SK-N-SH treated with all-trans-retinoic acid at 6 μM for 48 hours (cell line): ENCODE measurements around the gene RNASEH1.

Source experiments
- ATAC-seq: fragments of 200-7000 bp; cut with Tn5 transposase; 3 replicates; pipeline ENCODE4 v1.9.1; 2020; ENCODE audit warnings: mild to moderate bottlenecking, moderate library complexity
- ARNTL ChIP-seq: fragments of 450-650 bp; formaldehyde crosslinking; IDR thresholded peaks from 2 replicates; pipeline ENCODE4 v1.5.0; 2020; ENCODE audit warnings: low read depth, mild to moderate bottlenecking, moderate library complexity, borderline replicate concordance
- BACH2 ChIP-seq: fragments of 250-450 bp; sonication (Bioruptor Pico); IDR thresholded peaks from 2 replicates; pipeline ENCODE4 v1.9.0; 2021; ENCODE audit warnings: mild to moderate bottlenecking, borderline replicate concordance
- CSDC2 ChIP-seq: fragments of 250-450 bp; sonication (Bioruptor Pico); IDR thresholded peaks from 2 replicates; pipeline ENCODE4 v1.5.0; 2020; ENCODE audit warnings: mild to moderate bottlenecking, moderate library complexity
- GLIS3 ChIP-seq: fragments of 250-450 bp; sonication (Bioruptor Pico); IDR thresholded peaks from 2 replicates; pipeline ENCODE4 v1.5.0; 2020; ENCODE audit warnings: mild to moderate bottlenecking, moderate library complexity
- OSR1 ChIP-seq: fragments of 250-450 bp; sonication (Bioruptor Pico); IDR thresholded peaks from 2 replicates; pipeline ENCODE4 v1.8.0; 2022; ENCODE audit warnings: moderate library complexity, mild to moderate bottlenecking, inconsistent platforms
- PATZ1 ChIP-seq: fragments of 250-450 bp; sonication (Bioruptor Pico); IDR thresholded peaks from 2 replicates; pipeline ENCODE4 v1.8.0; 2020; ENCODE audit warnings: mild to moderate bottlenecking, moderate library complexity, borderline replicate concordance
- PPARA ChIP-seq: fragments of 250-450 bp; sonication (Bioruptor Pico); IDR thresholded peaks from 2 replicates; pipeline ENCODE4 v1.5.0; 2020; ENCODE audit warnings: mild to moderate bottlenecking, borderline replicate concordance
- RARB ChIP-seq: fragments of 250-450 bp; sonication (Bioruptor Pico); IDR thresholded peaks from 2 replicates; pipeline ENCODE4 v1.8.0; 2021; ENCODE audit warnings: mild to moderate bottlenecking, moderate library complexity
- SNAI2 ChIP-seq: fragments of 250-450 bp; sonication (Bioruptor Pico); IDR thresholded peaks from 2 replicates; pipeline ENCODE4 v1.5.0; 2020; ENCODE audit warnings: mild to moderate bottlenecking, moderate library complexity
- TCF4 ChIP-seq: fragments of 250-450 bp; sonication (Bioruptor Pico); IDR thresholded peaks from 2 replicates; pipeline ENCODE4 v1.8.0; 2021; ENCODE audit warnings: mild to moderate bottlenecking, moderate library complexity, borderline replicate concordance
- TOX ChIP-seq: fragments of 250-450 bp; sonication (Bioruptor Pico); IDR thresholded peaks from 2 replicates; pipeline ENCODE4 v1.8.0; 2021; ENCODE audit warnings: mild to moderate bottlenecking, moderate library complexity, borderline replicate concordance
- ZC3H10 ChIP-seq: fragments of 250-450 bp; sonication (Bioruptor Pico); IDR thresholded peaks from 2 replicates; pipeline ENCODE4 v1.5.1; 2021; ENCODE audit warnings: mild to moderate bottlenecking, moderate library complexity
- ZFP3 ChIP-seq: fragments of 250-450 bp; sonication (Bioruptor Pico); IDR thresholded peaks from 2 replicates; pipeline ENCODE4 v1.5.0; 2020; ENCODE audit warnings: mild to moderate bottlenecking, moderate library complexity
- ZFP30 ChIP-seq: fragments of 450-650 bp; formaldehyde crosslinking; IDR thresholded peaks from 2 replicates; pipeline ENCODE4 v1.5.0; 2022; ENCODE audit warnings: mild to moderate bottlenecking, moderate library complexity
- ZNF565 ChIP-seq: fragments of 450-650 bp; formaldehyde crosslinking; conservative IDR thresholded peaks from 2 replicates; pipeline ENCODE4 v1.5.0; 2020; ENCODE audit warnings: low read depth, mild to moderate bottlenecking, moderate library complexity
- ZNF70 ChIP-seq: fragments of 450-650 bp; formaldehyde crosslinking; IDR thresholded peaks from 2 replicates; pipeline ENCODE4 v1.5.0; 2020; ENCODE audit warnings: mild to moderate bottlenecking, moderate library complexity
- ZNF8 ChIP-seq: fragments of 450-650 bp; formaldehyde crosslinking; IDR thresholded peaks from 2 replicates; pipeline ENCODE4 v1.5.0; 2020; ENCODE audit warnings: mild to moderate bottlenecking, moderate library complexity
- TF ChIP-seq, protein P1 (sequence below): fragments of 250-450 bp; sonication (Bioruptor Pico); IDR thresholded peaks from 2 replicates; pipeline ENCODE4 v1.5.1; 2020; ENCODE audit warnings: low read depth, mild to moderate bottlenecking, moderate library complexity
- TF ChIP-seq, protein P2 (sequence below): fragments of 250-450 bp; sonication (Bioruptor Pico); IDR thresholded peaks from 2 replicates; pipeline ENCODE4 v1.8.0; 2021; ENCODE audit warnings: low read depth, mild to moderate bottlenecking, moderate library complexity, borderline replicate concordance
- TF ChIP-seq, protein P3 (sequence below): fragments of 250-450 bp; sonication (Bioruptor Pico); IDR thresholded peaks from 2 replicates; pipeline ENCODE4 v1.5.1; 2021; ENCODE audit warnings: mild to moderate bottlenecking, moderate library complexity

Gene RNASEH1

DNA sequence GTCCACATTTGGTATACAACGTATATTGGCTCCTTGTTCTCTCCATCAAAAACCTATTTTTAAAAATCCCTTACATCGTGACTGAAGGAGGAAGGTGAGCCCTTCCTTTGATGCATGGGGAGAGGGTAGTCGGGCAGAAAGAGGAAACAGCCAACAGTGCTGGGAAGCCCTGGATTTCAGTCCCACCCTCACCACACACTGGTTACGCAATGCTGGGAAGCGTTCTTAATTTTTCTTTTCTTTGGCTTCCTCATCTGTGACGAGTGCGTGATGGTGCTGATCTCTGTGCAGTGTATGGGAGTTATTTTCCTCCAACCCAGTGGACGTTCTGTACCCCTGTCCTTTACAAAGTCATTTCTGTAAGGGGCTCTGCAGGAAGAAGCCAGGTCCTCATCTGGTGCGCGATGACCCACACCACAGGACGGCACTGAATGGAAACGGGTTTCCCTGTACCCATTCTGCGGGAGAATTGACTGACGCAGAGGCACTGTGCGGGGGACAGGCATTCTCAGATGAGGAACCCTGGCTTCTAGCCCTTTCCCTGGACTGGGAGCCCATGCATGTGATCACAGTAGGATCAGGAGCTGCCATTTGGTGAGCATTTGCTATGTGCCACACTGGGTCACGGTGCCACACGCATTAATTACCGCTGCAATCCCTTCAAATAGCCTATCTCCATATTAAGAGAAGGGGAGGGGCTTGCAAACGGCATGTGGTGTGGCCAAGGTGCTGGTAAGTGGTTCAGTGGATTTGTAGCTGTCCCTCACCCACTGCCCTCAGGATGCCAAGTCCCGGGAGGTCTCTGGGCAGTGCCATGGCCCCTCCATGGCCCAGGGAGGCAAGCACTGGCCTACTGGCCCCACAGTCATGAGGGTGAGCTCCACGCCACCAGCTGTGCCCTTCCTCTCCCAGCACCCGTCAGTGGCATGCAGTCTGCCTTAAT is 41.0 kb upstream of the RNASEH1 start:
- ATAC-seq, result no peak
- no peak for TF ChIP-seq ZNF70 (CRISPR knock-in tag)
- no peak for TF ChIP-seq BACH2 (CRISPR knock-in tag)
- TF ChIP-seq GLIS3 (CRISPR knock-in tag), result no peak
- no peak for TF ChIP-seq SNAI2 (CRISPR knock-in tag)
- TF ChIP-seq PPARA (CRISPR knock-in tag), result no peak
- TF ChIP-seq ZC3H10 (CRISPR knock-in tag), result no peak
- TF ChIP-seq, protein P1, sequence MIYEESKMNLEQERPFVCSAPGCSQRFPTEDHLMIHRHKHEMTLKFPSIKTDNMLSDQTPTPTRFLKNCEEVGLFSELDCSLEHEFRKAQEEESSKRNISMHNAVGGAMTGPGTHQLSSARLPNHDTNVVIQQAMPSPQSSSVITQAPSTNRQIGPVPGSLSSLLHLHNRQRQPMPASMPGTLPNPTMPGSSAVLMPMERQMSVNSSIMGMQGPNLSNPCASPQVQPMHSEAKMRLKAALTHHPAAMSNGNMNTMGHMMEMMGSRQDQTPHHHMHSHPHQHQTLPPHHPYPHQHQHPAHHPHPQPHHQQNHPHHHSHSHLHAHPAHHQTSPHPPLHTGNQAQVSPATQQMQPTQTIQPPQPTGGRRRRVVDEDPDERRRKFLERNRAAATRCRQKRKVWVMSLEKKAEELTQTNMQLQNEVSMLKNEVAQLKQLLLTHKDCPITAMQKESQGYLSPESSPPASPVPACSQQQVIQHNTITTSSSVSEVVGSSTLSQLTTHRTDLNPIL (CRISPR knock-in tag), result no peak
- no peak for TF ChIP-seq CSDC2
- TF ChIP-seq, all 23 proteins: peak for 0

DNA sequence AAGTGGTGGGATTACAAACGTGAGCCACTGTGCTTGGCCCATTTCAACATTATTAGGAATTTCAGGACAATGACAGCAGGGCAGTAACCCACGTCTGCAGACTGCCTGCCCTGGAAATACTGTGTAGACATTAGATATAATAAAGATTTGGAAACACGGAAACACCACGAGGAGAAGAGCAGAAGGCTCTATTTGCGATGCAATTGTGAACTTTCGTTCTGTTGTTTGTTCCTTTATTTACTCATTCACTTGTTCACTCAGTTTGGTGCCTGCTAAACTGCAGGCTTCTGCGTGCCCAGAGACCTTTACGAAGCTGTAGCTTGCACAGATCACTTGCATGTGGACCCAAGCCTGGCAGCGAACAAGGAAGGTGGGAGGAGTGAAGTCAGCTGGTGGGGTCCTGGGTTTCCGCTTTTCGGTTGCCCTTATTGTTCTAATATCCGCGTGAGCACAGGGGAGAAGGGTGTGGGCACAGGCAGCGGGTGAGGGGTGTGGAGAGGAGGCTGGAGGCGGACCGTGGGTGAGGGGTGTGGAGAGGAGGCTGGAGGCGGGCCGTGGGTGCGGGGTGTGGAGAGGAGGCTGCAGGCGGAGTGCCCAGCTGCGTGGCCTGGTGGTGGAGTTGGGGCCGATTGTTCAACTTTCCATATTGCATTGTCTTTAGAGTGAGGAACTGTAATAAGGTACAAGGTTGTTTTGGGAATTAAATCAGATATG is 40.2 kb upstream of the RNASEH1 start:
- ATAC-seq, result no peak
- TF ChIP-seq PATZ1 (CRISPR knock-in tag), result no peak
- TF ChIP-seq ZFP3 (CRISPR knock-in tag), result no peak
- TF ChIP-seq, protein P2, sequence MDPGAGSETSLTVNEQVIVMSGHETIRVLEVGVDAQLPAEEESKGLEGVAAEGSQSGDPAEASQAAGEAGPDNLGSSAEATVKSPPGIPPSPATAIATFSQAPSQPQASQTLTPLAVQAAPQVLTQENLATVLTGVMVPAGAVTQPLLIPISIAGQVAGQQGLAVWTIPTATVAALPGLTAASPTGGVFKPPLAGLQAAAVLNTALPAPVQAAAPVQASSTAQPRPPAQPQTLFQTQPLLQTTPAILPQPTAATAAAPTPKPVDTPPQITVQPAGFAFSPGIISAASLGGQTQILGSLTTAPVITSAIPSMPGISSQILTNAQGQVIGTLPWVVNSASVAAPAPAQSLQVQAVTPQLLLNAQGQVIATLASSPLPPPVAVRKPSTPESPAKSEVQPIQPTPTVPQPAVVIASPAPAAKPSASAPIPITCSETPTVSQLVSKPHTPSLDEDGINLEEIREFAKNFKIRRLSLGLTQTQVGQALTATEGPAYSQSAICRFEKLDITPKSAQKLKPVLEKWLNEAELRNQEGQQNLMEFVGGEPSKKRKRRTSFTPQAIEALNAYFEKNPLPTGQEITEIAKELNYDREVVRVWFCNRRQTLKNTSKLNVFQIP (CRISPR knock-in tag), result no peak
- no peak for TF ChIP-seq ZFP30 (CRISPR knock-in tag)
- TF ChIP-seq, protein P3, sequence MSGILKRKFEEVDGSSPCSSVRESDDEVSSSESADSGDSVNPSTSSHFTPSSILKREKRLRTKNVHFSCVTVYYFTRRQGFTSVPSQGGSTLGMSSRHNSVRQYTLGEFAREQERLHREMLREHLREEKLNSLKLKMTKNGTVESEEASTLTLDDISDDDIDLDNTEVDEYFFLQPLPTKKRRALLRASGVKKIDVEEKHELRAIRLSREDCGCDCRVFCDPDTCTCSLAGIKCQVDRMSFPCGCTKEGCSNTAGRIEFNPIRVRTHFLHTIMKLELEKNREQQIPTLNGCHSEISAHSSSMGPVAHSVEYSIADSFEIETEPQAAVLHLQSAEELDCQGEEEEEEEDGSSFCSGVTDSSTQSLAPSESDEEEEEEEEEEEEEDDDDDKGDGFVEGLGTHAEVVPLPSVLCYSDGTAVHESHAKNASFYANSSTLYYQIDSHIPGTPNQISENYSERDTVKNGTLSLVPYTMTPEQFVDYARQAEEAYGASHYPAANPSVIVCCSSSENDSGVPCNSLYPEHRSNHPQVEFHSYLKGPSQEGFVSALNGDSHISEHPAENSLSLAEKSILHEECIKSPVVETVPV (CRISPR knock-in tag), result no peak
- no peak for TF ChIP-seq ARNTL (CRISPR knock-in tag)
- TF ChIP-seq ZNF70 (CRISPR knock-in tag), result no peak
- TF ChIP-seq OSR1 (CRISPR knock-in tag), result no peak

DNA sequence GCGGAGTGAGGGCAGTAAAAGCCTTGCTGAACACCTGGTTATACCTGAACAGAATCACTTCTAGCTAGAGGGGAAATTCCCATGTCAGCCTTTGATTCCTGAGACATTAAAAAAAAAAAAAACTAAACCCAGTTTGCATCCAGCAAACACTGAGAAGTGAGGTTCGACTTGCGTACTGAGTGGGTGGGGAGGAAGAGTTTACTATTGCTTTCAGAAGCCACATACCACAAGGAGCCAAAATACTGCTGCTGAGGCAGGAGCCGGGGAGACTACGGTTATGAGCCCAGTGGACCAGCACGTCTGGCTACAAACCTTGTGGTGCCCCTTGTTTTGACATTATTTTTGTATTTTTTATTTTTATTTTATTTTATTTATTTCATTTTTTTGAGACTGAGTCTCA is 39.4 kb upstream of the RNASEH1 start:
- ATAC-seq, result no peak
- TF ChIP-seq ZNF565 (no peak), TOX (no peak), TCF4 (no peak), GLIS3 (CRISPR knock-in tag) (no peak), PATZ1 (CRISPR knock-in tag) (no peak), ZNF8 (CRISPR knock-in tag) (no peak), PPARA (CRISPR knock-in tag) (no peak), RARB (no peak), ARNTL (CRISPR knock-in tag) (no peak), SNAI2 (CRISPR knock-in tag) (no peak)
- TF ChIP-seq, protein P2 (CRISPR knock-in tag), result no peak
- TF ChIP-seq, protein P3 (CRISPR knock-in tag), result no peak
